GM18517 (cell line): ENCODE data around the gene MAPKAP1.
"Not testable (repeated sequence)": the region's sequence is repeated elsewhere in the genome, so short reads cannot be mapped to it uniquely, and the experiment has no call there.

Experiments used
- ATAC-seq: cut with Tn5 transposase; IDR thresholded peaks from one replicate; pipeline ENCODE4 v1.9.1; 2021; ENCODE audit warnings: mild to moderate bottlenecking, moderate library complexity; ENCODE audit not compliant: unreplicated experiment

The MAPKAP1 gene

DNA sequence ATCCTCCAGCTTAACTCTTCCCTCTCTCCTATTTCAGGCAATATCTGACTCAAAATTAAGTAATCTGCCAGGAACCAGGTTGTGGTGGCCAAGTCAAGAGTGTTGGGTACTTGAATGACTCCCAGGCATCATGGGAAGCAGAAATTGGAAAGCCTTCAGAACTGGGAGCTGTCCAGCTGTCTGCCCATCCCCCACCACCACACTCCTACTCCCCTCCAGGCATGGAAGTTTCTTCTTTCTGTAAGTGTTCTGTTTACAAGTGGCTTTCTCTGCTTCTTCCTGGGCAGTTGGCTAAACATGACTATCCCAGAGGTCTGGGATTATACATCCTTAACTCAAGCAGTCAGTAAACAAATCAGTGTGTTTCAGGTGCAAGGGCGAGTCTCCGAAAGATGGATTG, 25.6 kb upstream of the MAPKAP1 start:
- no peak for ATAC-seq

DNA sequence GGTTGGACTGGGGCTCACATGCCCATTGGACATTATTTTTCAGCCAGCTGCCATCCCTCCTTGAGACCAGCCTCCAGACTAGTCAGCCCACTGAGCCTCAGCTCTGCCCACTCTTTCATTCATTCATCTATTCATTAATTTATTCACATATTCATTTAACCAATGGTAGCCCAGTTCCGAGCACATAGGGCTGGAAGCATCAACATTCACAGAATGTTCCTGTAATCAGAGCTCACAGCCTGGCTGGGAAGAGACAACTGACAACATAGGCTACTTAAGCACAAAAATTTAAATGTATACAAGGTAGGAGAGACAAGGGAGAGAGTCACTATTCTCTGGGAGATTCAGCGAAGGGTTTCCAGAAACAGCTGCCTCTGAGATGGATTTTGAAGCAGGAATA, 23.2 kb upstream of the MAPKAP1 start:
- no peak for ATAC-seq

DNA sequence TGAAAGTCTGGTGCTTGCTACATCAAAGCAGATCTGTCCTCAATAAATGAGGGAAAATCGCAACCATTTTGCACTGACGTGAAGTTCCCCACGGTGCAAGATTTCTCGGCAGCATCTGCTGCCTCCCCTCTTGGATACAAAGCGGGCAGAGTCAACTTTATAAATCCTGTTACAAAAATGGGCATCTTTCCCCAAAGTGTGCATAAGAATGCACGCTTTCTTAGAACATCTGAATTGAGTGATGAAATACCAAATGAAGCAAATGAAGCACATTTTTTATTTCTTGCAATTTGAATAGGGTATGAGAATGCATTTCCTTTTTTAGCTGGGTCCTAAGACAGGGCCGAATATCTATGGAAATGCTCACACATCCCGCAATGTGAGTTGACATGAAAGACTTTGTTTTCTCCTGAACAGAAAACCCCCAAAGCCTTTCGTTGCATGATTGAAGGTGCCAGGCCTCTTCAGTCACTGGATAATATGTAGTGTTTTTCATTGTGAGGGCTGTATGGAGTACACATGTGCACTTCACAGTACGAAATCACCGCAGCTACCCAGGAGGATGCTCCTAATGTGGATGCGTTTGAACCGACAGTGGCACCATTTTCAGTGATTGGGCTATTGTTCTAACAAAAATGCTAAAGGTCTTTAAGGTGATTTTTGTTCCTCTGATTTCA, 19.6 kb upstream of the MAPKAP1 start:
- ATAC-seq, result no peak

DNA sequence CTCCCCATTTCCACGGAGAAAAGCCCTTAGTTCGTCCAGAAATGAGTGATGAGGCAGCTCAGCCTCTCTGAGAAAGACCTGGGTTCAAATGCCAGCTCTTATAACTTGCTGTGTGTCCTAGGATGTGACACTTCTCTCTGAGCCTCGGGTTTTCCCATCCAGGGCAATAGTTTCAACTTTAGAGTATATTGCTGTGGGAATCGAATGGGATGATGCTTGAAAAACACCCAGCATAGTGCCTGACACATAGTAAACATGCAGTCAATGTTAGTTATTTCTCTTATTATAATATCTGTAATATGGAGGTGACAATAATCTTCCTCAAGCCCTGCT, 430 bp upstream of the MAPKAP1 start:
- no peak for ATAC-seq

DNA sequence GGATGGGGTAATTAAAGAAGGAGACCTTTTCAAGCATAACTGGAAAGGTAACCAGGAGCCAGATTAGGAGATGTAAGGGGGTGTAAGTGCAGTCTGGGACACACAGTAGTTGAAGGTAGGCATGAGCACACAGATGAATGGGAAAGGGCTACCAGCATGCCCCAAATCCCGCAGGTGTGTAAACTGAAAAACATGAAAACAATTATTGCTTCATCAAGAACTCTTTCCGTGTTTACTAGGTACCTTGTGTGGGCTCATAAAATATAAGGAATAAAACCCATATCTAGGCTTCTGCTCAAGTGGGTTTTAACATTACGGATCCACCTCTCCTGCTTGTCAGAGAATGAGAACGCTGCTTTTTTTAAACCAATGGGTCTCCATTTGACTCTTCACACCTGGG, 1.1 kb downstream of the MAPKAP1 start:
- no peak for ATAC-seq

DNA sequence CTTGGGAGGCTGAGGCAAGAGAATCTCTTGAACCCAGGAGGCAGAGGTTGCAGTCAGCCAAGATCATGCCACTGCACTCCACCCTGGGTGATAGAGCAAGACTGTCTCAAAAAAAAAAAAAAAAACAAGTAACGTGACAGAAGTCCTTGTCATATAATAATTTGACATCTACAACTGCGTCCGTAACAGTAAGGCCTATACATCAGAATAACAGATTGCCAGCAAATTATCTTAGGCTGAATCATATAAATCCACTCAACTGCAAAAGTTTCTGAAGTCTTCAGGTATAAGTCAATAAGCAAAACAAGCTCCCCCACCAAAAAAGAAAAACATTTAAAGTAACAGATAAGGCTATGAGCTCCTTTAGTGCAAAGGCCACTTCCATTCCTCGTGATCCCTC, 3.3 kb downstream of the MAPKAP1 start:
- ATAC-seq, result no peak

DNA sequence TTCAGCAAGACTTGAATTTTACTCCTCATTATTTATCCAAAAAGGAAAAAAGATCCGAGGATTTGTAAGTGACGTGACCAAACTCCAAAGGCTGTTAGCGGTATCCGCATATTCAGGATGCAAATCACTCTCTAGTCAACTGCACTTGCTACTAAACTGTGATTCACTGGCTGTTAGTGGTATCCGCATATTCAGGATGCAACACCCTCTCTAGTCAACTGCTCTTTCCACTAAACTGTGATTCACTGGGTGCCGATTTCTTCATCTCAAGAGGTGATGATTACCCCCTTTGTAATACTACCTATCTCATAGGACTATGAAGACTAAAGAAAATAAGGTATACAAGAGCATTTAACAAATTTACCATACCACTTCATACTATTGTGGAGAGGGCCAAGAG, 5.7 kb downstream of the MAPKAP1 start:
- no peak for ATAC-seq

DNA sequence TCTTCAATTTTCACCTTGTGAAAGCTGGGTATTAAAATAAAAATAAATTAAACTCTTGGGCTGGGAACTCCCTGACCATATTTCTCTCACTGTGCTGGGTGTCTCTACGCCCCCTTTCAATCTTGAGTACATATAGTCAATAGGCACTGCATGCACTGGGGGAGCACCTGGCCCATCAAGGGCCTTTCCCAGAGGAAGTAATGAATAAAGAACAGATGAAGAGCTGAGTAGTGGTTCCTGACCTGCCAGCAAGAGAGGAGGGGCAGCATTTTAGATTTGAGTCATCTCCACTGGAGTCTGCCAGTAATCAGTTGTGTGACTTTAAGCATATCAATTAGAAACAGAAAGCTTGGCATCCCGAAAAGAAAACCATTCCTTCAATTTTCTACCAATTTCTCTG, 6.2 kb downstream of the MAPKAP1 start:
- peak; percentile 80 for ATAC-seq

DNA sequence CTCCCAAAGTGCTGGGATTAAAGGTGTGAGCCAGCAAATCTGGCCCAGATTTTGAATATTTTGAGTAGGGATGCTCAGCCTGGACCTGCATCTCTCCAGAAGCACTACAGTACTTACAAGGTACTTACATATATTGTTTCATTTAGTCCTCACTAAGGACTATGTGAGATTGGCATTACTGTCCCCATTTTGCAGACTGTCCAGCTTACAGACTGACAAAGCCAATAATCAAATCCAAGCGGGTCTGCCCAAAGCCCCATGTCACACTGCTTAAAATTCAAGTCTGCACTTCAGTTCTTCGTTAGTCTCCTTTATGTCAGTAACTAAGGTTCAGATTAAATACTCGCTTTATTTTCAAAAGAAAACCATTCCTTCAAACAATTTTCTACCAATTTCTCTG, 7.1 kb downstream of the MAPKAP1 start:
- no peak for ATAC-seq

DNA sequence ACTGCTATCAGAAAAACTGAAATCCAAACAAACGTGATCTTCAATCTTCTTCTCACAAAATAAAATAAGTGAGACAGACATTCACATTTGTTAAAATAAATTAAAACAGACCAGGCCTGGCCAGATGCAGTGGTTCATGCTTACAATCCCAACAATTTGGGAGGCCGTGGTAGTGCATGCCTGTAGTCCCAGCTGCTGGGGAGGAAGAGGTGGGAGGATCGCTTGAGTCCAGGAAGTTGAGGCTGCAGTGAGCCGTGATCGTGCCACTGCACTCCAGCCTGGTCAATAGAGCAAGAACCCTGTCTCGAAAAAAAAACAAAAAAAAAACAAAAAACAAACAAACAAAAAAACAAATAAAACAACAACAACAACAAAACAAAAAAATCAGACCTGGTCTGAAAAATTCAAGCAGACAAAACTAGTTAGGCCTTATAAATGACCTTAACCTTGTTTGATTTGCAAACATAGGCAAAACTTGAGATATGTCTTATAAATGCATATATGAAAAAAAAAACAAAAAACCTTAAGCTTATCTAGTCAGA, 10.8 kb downstream of the MAPKAP1 start:
- ATAC-seq, result no peak

DNA sequence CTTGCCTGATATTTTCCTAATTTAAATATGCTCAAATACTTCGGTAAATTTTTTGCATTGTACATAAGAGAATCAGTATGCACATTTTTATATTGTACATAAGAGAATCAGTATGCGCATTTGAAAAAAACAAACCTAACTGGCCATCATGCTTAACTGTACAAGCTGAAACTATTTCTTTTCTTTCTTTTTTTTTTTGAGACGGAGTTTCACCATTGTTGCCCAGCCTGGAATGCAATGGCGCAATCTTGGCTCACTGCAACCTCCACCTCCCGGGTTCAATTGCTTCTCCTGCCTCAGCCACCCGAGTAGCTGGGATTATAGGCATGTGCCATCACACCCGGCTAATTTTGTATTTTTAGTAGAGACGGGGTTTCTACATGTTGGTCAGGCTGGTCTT, 11.5 kb downstream of the MAPKAP1 start:
- not testable (repeated sequence) for ATAC-seq

DNA sequence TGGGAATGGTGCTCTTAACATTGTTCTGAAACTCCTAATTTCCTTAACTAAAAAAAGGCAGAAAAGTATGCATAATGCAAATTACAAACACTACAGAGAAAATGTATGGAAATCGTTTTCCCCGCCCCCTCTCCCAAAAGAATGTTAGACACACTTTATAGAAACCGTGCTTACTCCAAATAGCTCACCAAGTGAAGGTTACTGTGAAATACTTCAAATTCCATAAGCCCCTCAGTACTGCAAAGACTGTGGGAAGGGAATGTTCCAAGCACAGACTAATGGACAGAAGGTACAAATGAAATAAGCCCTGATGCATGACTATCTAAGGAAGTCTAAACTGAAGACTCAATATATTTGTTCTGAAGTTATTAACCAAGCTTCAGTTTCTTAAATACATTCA, 12.5 kb downstream of the MAPKAP1 start:
- no peak for ATAC-seq

DNA sequence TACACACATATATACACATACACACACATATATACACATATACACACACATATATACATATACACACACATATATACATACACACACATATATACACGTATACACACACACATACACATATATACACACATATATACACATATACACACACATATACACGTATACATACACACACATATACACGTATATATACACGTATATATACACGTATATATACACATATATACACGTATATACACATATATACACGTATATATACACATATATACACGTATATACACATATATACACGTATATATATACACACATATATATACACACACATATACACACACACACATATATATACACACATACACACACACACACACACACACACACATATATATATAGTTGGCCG, 13.5 kb downstream of the MAPKAP1 start:
- ATAC-seq, result not testable (repeated sequence)

DNA sequence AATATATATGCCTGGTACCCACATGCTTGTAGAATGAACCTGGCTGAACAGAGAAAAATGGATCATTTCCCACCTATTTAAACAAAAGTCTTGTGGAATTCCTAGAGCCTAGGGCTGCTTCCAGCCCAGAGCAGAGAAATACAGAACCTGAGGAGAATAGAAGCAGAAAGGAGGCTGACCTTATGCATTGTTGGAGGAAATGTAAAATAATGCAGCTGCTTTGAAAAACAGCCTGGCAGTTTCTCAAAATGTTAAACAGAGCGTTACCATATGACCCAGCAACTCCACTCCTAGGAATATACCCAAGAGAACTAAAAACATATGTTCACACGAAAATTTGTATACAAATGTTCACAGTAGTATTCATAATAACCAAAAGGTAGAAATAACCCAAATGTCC, 15.1 kb downstream of the MAPKAP1 start:
- no peak for ATAC-seq

DNA sequence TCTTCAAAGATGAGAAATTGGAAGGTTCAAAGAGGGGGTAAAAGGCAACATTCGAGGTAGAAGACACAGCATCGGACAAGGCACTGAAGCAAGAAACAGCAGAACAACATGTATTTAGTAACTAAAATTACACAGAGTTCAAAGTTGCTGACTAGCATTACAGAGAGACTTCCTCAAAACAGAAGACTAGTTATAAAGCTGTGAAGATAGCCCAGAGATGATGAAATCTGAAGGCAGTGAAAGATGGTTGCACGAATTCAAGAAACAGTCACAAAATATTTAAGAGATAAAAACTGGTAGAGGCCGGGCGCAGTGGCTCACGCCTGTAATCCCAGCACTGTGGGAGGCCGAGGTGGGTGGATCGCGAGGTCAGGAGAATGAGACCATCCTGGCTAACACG, 16.3 kb downstream of the MAPKAP1 start:
- ATAC-seq, result no peak

DNA sequence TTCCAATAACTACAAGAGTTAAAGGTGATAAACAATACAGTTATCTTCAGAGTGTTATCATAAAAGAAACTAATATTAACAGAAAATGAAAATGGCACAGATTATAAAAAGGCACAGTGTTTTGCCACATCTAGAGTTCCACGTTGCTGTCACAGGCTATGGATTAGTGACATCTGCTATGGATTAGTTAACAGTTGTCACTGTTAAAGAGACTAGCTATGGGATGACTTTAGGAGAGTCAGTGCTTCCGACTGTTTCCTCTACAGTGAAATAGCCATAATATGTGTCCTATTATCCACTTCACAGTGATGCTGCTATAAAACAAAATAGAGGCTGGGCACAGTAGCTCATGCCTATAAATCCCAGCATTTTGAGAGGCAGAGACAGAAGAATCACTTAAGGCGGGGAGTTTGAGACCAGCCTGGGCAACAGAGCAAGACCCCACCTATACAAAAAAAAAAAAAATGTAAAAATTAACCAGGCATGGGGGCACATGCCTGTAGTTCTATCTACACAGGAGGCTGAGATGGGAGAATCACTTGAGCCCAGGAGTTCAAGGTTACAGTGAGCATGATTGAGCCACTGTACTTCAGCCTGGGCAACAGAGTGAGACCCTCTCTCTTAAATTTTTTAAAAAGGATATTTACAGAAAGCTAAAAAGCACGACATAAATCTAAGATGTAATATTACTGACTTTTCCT, 19.7 kb downstream of the MAPKAP1 start:
- ATAC-seq, result no peak

DNA sequence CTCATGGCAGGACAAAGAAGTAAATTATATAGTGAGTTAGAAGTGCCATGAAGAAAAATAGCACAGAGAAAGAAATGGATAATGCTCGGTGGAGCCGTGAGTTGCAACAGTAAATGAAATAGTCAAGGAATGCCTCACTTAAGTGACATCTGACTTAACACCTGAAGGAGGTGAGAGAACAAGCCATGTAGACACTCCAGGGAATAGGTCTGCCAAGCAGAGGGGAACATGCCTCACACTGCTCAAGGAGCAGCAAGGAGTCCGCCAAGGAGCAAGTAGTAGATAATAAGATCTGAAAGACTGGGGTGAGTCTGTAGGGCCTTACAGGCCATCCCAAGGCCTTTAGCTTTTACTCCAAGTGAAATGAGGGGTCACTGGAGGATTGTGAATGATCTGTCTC, 21.8 kb downstream of the MAPKAP1 start:
- ATAC-seq, result no peak

DNA sequence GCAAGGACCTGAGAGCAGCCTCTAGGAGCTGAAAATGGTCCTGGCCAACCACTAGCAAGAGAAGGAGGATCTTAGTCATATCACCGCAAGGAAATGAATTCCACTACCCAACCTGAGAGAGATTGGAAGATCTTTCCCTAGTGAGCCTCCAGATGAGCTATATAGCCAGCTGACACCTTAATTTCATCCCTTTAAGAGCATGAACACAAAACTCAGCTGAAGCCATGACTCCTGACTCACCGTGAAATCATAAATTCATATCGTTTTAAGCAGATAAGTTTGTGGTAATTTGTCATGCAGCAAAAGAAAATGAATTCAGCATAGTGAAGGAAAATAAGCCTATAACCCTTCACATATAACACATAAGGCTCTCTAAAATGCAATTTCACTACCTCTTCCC, 23.5 kb downstream of the MAPKAP1 start:
- ATAC-seq, result no peak

DNA sequence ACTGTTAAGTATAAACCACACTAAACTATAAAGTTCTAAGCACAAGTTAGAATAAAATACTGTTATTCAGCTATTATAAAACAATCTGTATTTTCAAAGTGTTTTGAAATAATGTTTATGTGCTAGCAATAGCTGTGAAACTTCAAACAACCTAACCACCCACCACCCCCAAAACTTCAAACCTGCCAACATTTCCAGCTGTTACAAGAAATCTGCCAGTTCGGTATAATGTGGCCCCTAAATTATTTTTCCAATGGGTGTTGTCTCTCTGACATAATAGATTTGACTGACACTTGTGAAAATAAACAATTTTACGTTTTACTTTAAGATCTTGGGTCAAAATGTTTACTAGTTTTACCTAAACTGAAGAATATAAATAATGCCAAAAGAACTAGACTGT, 24.7 kb downstream of the MAPKAP1 start:
- no peak for ATAC-seq

DNA sequence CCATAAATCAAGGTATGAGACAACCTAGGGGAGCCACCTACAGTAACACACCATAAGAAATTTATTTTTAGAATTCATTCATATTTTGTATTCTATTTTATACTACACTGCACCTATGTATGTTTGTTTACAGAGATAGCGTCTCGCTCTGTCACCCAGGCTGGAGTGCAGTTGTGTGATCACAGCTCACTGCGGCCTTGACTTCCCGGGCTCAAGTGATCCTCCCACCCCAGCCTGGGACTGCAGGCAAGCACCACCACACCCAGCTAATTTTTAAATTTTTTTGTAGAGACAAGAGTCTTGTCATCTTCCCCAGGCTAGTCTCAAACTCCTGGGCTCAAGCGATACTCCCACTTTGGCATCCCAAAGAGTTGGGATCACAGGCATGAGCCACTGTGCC, 25.4 kb downstream of the MAPKAP1 start:
- ATAC-seq, result no peak

DNA sequence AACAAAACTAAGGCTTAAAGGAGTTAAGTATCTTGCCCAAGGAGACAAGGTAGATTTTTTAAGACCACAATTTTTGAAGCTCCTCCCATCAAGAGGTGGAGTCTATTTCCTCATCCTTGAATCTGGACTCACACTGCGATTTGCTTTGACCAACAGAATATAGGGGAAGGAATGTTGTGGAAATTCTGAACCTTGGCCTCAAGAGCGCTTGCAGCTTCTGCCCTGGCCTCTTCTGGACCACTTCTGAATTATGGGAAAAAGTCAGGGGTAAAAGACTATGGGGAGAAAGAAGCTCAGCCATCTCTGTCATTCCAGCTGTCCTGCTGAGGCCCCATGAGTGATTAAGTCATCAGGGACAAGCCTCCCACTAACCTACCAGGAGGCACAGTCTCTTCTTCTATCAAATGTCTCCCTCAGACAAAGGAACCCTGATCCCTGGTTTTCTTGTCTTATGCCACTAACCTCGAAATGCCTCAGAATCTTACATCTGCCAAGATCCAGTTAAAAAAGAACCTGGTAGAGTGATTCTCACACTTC, 25.9 kb downstream of the MAPKAP1 start:
- no peak for ATAC-seq

DNA sequence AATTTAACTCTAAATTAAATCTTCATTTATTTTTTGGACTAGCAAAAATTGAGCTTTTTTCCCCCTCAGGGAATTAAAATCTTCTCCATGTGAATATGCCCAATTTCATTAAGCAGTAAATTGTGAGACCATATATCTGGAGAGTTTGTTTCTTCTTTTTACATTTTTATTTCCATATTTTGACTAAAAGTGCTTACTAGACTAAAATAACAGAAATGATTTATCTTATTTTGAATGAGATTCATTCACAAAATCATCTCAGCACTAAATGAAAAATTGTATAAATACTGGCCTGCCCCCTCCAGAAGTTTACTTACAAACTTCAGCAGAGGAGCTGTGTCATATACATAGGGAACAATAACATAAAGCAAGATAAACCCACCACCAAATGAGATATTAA, 26.6 kb downstream of the MAPKAP1 start:
- ATAC-seq, result no peak
